BE2C (cell line): ENCODE data around the gene ATP1A2.

ENCODE experiments used
- DNase-seq: peaks from one replicate; pipeline ENCODE4 v3.0.0-alpha.2; 2020
- H3K27me3 ChIP-seq: fragments of 250-450 bp; sonication (Bioruptor Pico); 2 replicates; pipeline ENCODE4 v1.5.1; 2020; ENCODE audit warnings: mild to moderate bottlenecking
- H3K36me3 ChIP-seq: fragments of 250-450 bp; sonication (Bioruptor Pico); 2 replicates; pipeline ENCODE4 v1.5.1; 2020; ENCODE audit warnings: mild to moderate bottlenecking
- H3K4me1 ChIP-seq: fragments of 250-450 bp; sonication (Bioruptor Pico); 2 replicates; pipeline ENCODE4 v1.5.1; 2020
- H3K4me3 ChIP-seq: 2 replicates; pipeline ENCODE4 v1.5.1; 2011; ENCODE audit warnings: low read depth, low read length
- H3K9me3 ChIP-seq: fragments of 250-450 bp; sonication (Bioruptor Pico); 2 replicates; pipeline ENCODE4 v1.5.1; 2020
- CTCF ChIP-seq: IDR thresholded peaks from 2 replicates; pipeline ENCODE4 v1.5.1; 2012; ENCODE audit warnings: mild to moderate bottlenecking, low read depth, low read length

Gene ATP1A2

GRCh38 chr1:160134791-160135572 lies 19.4 kb downstream of the ATP1A2 start:
- no peak overlapping the region for H3K4me3 ChIP-seq
- H3K27me3 ChIP-seq = peaks cover 17% of the 10 kb centered on the region
- H3K4me1 ChIP-seq = no peaks in the 10 kb centered on the region
- TF ChIP-seq CTCF = no peak
- no peak for DNase-seq
- no peaks in the 10 kb centered on the region for H3K36me3 ChIP-seq
- H3K9me3 ChIP-seq = no peaks in the 10 kb centered on the region

- Histone ChIP-seq H3K4me3 (no peak overlapping the region), H3K4me1 (no peaks in the 10 kb centered on the region), H3K9me3 (no peaks in the 10 kb centered on the region), H3K27me3 (peaks cover 14% of the 10 kb centered on the region), H3K36me3 (no peaks in the 10 kb centered on the region)
- no peak for DNase-seq
- TF ChIP-seq CTCF = no peak
Measured at GRCh38 chr1:160136121-160136925, 20.8 kb downstream of the ATP1A2 start.

- Histone ChIP-seq H3K4me1 (no peaks in the 10 kb centered on the region), H3K4me3 (no peak overlapping the region), H3K9me3 (no peaks in the 10 kb centered on the region), H3K27me3 (peaks cover 14% of the 10 kb centered on the region), H3K36me3 (no peaks in the 10 kb centered on the region)
- TF ChIP-seq CTCF = no peak
- no peak for DNase-seq
Measured at GRCh38 chr1:160136926-160137200, 21.3 kb downstream of the ATP1A2 start.

- Histone ChIP-seq H3K4me3 (no peak overlapping the region), H3K36me3 (no peaks in the 10 kb centered on the region), H3K9me3 (no peaks in the 10 kb centered on the region), H3K4me1 (no peaks in the 10 kb centered on the region), H3K27me3 (peaks cover 17% of the 10 kb centered on the region)
- TF ChIP-seq CTCF = no peak
- DNase-seq = no peak
Measured at GRCh38 chr1:160137216-160137862, 21.8 kb downstream of the ATP1A2 start.

- H3K36me3 ChIP-seq = no peaks in the 10 kb centered on the region
- no peak for TF ChIP-seq CTCF
- no peak overlapping the region for H3K4me3 ChIP-seq
- no peaks in the 10 kb centered on the region for H3K4me1 ChIP-seq
- no peaks in the 10 kb centered on the region for H3K9me3 ChIP-seq
- no peak for DNase-seq
- H3K27me3 ChIP-seq = peaks cover 17% of the 10 kb centered on the region
Measured at GRCh38 chr1:160139840-160140239, 24.3 kb downstream of the ATP1A2 start.
